Endodermal cell (in vitro differentiated cells): Measurements from ENCODE around the gene CHST11. TPM values are rescaled to one million over a fixed set of nuclear protein-coding genes. Genes with fewer than 3 reads are reported as not detected.
A peak's percentile ranks its signal among the peaks of the same experiment; 100 is the strongest.

Source experiments
- DNase-seq: peaks from one replicate; pipeline ENCODE4 v3.0.0-alpha.2; 2017
- H3K27ac ChIP-seq: 2 replicates; pipeline ENCODE4 v1.5.1; 2013; ENCODE audit warnings: mild to moderate bottlenecking, low read depth, low read length, moderate library complexity
- H3K27me3 ChIP-seq: 2 replicates; pipeline ENCODE4 v1.6.1; 2013; ENCODE audit warnings: mild to moderate bottlenecking, low read length, moderate library complexity; ENCODE audit not compliant: insufficient read depth, control insufficient read depth, poor library complexity, severe bottlenecking
- H3K36me3 ChIP-seq: 2 replicates; pipeline ENCODE4 v1.7.0; 2013; ENCODE audit warnings: mild to moderate bottlenecking, low read length, moderate library complexity; ENCODE audit not compliant: control insufficient read depth, insufficient read depth
- H3K4me1 ChIP-seq: one replicate; pipeline ENCODE4 v1.7.0; 2013; ENCODE audit warnings: low read length; ENCODE audit not compliant: control insufficient read depth, insufficient read depth
- H3K4me3 ChIP-seq: 2 replicates; pipeline ENCODE4 v1.5.1; 2013; ENCODE audit warnings: mild to moderate bottlenecking, low read length, moderate library complexity
- H3K9ac ChIP-seq: 2 replicates; pipeline ENCODE4 v1.6.1; 2013; ENCODE audit warnings: mild to moderate bottlenecking, low read length, moderate library complexity; ENCODE audit not compliant: poor library complexity, severe bottlenecking; ENCODE audit errors: extremely low read depth
- H3K9me3 ChIP-seq: 2 replicates; pipeline ENCODE4 v1.6.1; 2013; ENCODE audit warnings: mild to moderate bottlenecking, low read length, moderate library complexity; ENCODE audit not compliant: control insufficient read depth
- H3K27ac Mint-ChIP-seq: 2 replicates; pipeline ENCODE4 v1.8.0; 2020; ENCODE audit warnings: mixed read lengths
- H3K27me3 Mint-ChIP-seq: 2 replicates; pipeline ENCODE4 v1.8.0; 2021; ENCODE audit warnings: mild to moderate bottlenecking, mixed read lengths; ENCODE audit not compliant: insufficient read depth
- H3K36me3 Mint-ChIP-seq: 2 replicates; pipeline ENCODE4 v1.8.0; 2020; ENCODE audit warnings: low read depth, mixed read lengths
- H3K4me1 Mint-ChIP-seq: 2 replicates; pipeline ENCODE4 v1.8.0; 2020; ENCODE audit warnings: mixed read lengths
- H3K4me3 Mint-ChIP-seq: 2 replicates; pipeline ENCODE4 v1.8.0; 2020; ENCODE audit warnings: mild to moderate bottlenecking, moderate library complexity, mixed read lengths
- H3K9me3 Mint-ChIP-seq: 2 replicates; pipeline ENCODE4 v1.8.0; 2020; ENCODE audit warnings: mild to moderate bottlenecking, mixed read lengths
- WGBS, 2 experiments: methylation state at CpG; one replicate each; pipeline versions ENCODE4 v1.1.5 to v1.1.7; 2013; ENCODE audit warnings: missing lambda C conversion rate in 2 of 2, mixed read lengths in 1 of 2; ENCODE audit not compliant: insufficient coverage in 1 of 2, insufficient read length in 1 of 2; 5-methylcytosine and 5-hydroxymethylcytosine counted together
- total RNA-seq, 2 donors: library from RNA; stranded (reverse); fragmentation: NEBNext Ultra II Directional in 1 of 2; extraction: Animal tissue kit (Norgen Biotek cat#: 25700) in 1 of 2; gene quantifications; 2 replicates in 1 of 2; 3 replicates in 1 of 2; pipeline ENCODE4 v1.2.1, GENCODE V29; 2021
- TF ChIP-seq, protein P1 (sequence below): fragments of 200-600 bp; sonication (generic); conservative IDR thresholded peaks from 2 replicates; pipeline ENCODE4 v1.5.0; 2021; ENCODE audit warnings: antibody characterized with exemption, mild to moderate bottlenecking

CHST11 gene
- total RNA-seq, 2 donors from 2014 or later: 30.7 to 36.2 TPM

DNA sequence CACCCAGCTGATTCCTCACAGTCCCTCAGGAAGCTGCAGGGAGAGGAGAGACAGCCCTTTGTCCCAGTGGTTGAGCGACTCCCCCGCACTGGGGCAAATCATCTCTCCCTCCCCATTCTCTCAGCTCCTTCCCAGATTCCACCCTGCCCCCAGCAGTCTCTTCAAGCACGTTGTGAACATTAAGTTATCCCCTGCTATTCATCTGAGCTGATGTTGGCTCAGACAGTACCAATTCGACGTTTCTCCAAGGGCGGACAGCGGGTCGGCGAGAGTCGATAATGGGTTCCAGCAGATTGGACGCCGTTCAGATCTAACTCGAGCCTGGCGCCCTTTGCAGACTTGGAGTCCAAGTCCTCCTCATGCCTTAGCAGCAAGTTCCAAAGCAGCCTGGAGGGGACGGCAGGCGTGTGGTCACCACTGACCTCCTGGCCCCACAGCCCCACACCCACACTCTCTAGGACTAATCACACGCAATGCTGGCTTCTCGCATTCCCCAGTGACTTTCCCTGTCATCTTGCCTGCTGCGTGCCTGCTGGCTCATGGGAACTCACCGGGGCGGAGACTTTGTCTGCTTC lies 245.9 kb downstream of the CHST11 start:
- no peaks in the 10 kb centered on the region for H3K9me3 Mint-ChIP-seq

DNA sequence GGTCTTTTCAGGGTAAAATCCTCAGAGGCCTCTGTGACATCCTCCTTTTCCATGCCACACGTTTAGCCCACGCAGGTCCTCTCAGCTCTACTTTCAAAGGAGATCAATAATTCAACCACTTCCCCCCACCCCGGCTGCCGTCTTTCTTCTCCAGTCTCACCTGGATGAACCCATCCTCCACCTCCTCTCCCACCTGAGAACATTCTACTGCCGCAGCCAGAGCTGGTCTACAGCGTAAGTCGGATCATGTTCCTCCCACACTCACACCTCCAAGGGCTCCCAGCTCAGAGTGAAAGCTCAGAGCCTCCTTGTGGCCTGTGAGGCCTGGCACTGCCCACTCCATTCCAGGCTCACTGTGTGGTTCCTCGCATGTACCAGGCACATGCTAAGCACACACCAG lies 246.6 kb downstream of the CHST11 start:
- WGBS, 2 experiments: 94 to 96% methylated on average over 8 of the region's 8 CpGs
- Histone ChIP-seq H3K4me1 (peaks cover 10% of the 10 kb centered on the region), H3K27me3 (no peaks in the 10 kb centered on the region), H3K9ac (no peak overlapping the region), H3K4me3 (no peak overlapping the region), H3K27ac (no peak overlapping the region), H3K36me3 (peaks cover 3% of the 10 kb centered on the region), H3K9me3 (no peaks in the 10 kb centered on the region)
- DNase-seq: peak; percentile 68
- Mint-ChIP-seq H3K27ac (no peak overlapping the region), H3K4me1 (peaks cover 18% of the 10 kb centered on the region), H3K4me3 (no peak overlapping the region), H3K27me3 (no peaks in the 10 kb centered on the region), H3K36me3 (no peaks in the 10 kb centered on the region), H3K9me3 (no peaks in the 10 kb centered on the region)
- TF ChIP-seq, protein P1, sequence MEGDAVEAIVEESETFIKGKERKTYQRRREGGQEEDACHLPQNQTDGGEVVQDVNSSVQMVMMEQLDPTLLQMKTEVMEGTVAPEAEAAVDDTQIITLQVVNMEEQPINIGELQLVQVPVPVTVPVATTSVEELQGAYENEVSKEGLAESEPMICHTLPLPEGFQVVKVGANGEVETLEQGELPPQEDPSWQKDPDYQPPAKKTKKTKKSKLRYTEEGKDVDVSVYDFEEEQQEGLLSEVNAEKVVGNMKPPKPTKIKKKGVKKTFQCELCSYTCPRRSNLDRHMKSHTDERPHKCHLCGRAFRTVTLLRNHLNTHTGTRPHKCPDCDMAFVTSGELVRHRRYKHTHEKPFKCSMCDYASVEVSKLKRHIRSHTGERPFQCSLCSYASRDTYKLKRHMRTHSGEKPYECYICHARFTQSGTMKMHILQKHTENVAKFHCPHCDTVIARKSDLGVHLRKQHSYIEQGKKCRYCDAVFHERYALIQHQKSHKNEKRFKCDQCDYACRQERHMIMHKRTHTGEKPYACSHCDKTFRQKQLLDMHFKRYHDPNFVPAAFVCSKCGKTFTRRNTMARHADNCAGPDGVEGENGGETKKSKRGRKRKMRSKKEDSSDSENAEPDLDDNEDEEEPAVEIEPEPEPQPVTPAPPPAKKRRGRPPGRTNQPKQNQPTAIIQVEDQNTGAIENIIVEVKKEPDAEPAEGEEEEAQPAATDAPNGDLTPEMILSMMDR: peak; percentile 24

More for the DNA sequence above, 245.9 kb downstream of the CHST11 start:
- TF ChIP-seq, protein P1: no peak
- H3K4me1 ChIP-seq: peaks cover 10% of the 10 kb centered on the region
- no peaks in the 10 kb centered on the region for H3K27me3 ChIP-seq
- Mint-ChIP-seq H3K27me3 (no peaks in the 10 kb centered on the region), H3K4me3 (no peak overlapping the region), H3K36me3 (no peaks in the 10 kb centered on the region), H3K27ac (no peak overlapping the region), H3K4me1 (peaks cover 18% of the 10 kb centered on the region)
- H3K4me3 ChIP-seq: no peak overlapping the region
- no peaks in the 10 kb centered on the region for H3K9me3 ChIP-seq
- peaks cover 2% of the 10 kb centered on the region for H3K36me3 ChIP-seq
- H3K27ac ChIP-seq: no peak overlapping the region
- 83 to 89% methylated on average over 20 to 21 of the region's 21 CpGs for WGBS, 2 experiments
- DNase-seq: peak; percentile 59
- no peak overlapping the region for H3K9ac ChIP-seq

DNA sequence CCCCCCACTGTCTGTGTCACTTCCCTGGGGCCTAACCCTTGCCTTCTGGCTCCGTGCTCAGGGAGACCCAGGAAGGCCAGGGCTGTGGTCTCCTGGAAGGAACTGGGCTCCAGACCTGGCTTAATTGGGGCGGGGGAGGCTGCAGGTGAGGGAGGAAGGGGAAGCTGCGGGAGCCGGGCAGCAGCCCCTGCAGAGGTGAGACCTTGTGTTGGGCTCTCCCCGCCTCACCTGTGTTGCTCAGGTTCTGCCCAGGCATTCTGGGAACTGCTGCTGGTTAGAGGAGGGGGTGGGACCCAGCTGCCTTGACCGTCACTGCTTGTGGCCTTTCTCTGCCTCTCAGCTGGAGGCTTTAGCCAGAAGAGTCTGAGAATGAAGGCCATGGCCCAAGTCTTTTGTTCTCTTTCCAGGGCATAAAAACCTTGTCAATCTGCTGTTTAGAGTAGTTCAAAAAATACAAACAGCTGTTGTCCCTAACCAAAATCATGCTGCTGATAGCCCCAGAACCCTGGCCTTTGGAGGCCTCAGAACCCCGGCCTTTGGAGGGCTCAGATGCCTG lies 247.6 kb downstream of the CHST11 start:
- TF ChIP-seq, protein P1: no peak
- Histone ChIP-seq H3K9ac (no peak overlapping the region), H3K36me3 (peaks cover 3% of the 10 kb centered on the region), H3K9me3 (no peaks in the 10 kb centered on the region), H3K27ac (peak overlapping the region; percentile 34), H3K4me1 (peaks cover 10% of the 10 kb centered on the region), H3K27me3 (no peaks in the 10 kb centered on the region), H3K4me3 (no peak overlapping the region)
- H3K4me3 Mint-ChIP-seq: no peak overlapping the region
- H3K9me3 Mint-ChIP-seq: no peaks in the 10 kb centered on the region
- peak overlapping the region; percentile 72 for H3K27ac Mint-ChIP-seq
- no peaks in the 10 kb centered on the region for H3K36me3 Mint-ChIP-seq
- no peaks in the 10 kb centered on the region for H3K27me3 Mint-ChIP-seq
- WGBS, 2 experiments: 55 to 82% methylated on average over 2 to 7 of the region's 7 CpGs
- DNase-seq: peak; percentile 90
- peaks cover 20% of the 10 kb centered on the region for H3K4me1 Mint-ChIP-seq
